Osteocyte (in vitro differentiated cells): ENCODE results near the gene LINC00237. TPM values are rescaled to one million over a fixed set of nuclear protein-coding genes. Genes with fewer than 3 reads are reported as not detected.

Source experiments
- DNase-seq: peaks from one replicate; pipeline ENCODE4 v3.0.0; 2021; ENCODE audit warnings: mixed read lengths; ENCODE audit not compliant: unreplicated experiment; ENCODE audit errors: extremely low spot score
- H3K27ac Mint-ChIP-seq: one replicate; pipeline ENCODE4 v1.8.0; 2021; ENCODE audit warnings: mild to moderate bottlenecking, mixed read lengths; ENCODE audit not compliant: unreplicated experiment
- H3K27me3 Mint-ChIP-seq: one replicate; pipeline ENCODE4 v1.8.0; 2021; ENCODE audit warnings: mixed read lengths; ENCODE audit not compliant: unreplicated experiment
- H3K36me3 Mint-ChIP-seq: one replicate; pipeline ENCODE4 v1.8.0; 2021; ENCODE audit warnings: mixed read lengths; ENCODE audit not compliant: unreplicated experiment
- H3K4me1 Mint-ChIP-seq: one replicate; pipeline ENCODE4 v1.8.0; 2021; ENCODE audit warnings: mixed read lengths; ENCODE audit not compliant: unreplicated experiment
- H3K4me3 Mint-ChIP-seq: one replicate; pipeline ENCODE4 v1.8.0; 2021; ENCODE audit warnings: mild to moderate bottlenecking, moderate library complexity, mixed read lengths; ENCODE audit not compliant: unreplicated experiment
- H3K9me3 Mint-ChIP-seq: one replicate; pipeline ENCODE4 v1.8.0; 2021; ENCODE audit warnings: mixed read lengths; ENCODE audit not compliant: unreplicated experiment
- CTCF ChIP-seq: fragments of 200-600 bp; sonication (generic); IDR thresholded peaks from 2 replicates; pipeline ENCODE4 v1.5.0; 2021; ENCODE audit warnings: antibody characterized with exemption, mild to moderate bottlenecking, moderate library complexity
- total RNA-seq: library from RNA; stranded (reverse); gene quantifications from 2 replicates; pipeline ENCODE4 v1.2.1, GENCODE V29; 2021

The LINC00237 gene
- total RNA-seq, 1 donor from 2014 or later: not detected

GRCh38 chr20:21125849-21126580 is 19.9 kb upstream of the LINC00237 start, which contains the start of gene KIZ:
KIZ (plus strand) TSS chr20:21126082; CDS start chr20:21126116, 34 bp downstream.
- peaks cover 16% of the 10 kb centered on the region for H3K4me1 Mint-ChIP-seq
- no peaks in the 10 kb centered on the region for H3K36me3 Mint-ChIP-seq
- DNase-seq: peak; percentile 99
- peaks cover 5% of the 10 kb centered on the region for H3K27me3 Mint-ChIP-seq
- peak; percentile 28 for TF ChIP-seq CTCF
- peak within 1 kb of the TSS; percentile 84 for H3K4me3 Mint-ChIP-seq
- no peaks in the 10 kb centered on the region for H3K9me3 Mint-ChIP-seq
- H3K27ac Mint-ChIP-seq: peak within 1 kb of the TSS; percentile 79

GRCh38 chr20:21125072-21125848 is 19.1 kb upstream of the LINC00237 start:
- peak; percentile 39 for TF ChIP-seq CTCF
- no peaks in the 10 kb centered on the region for H3K9me3 Mint-ChIP-seq
- peak overlapping the region; percentile 52 for H3K27ac Mint-ChIP-seq
- H3K4me3 Mint-ChIP-seq: peak overlapping the region; percentile 84
- no peaks in the 10 kb centered on the region for H3K36me3 Mint-ChIP-seq
- peaks cover 16% of the 10 kb centered on the region for H3K4me1 Mint-ChIP-seq
- no peak for DNase-seq
- peaks cover 9% of the 10 kb centered on the region for H3K27me3 Mint-ChIP-seq

- Mint-ChIP-seq H3K27ac (no peak overlapping the region), H3K4me3 (peak overlapping the region; percentile 35), H3K27me3 (peaks cover 9% of the 10 kb centered on the region), H3K4me1 (peaks cover 16% of the 10 kb centered on the region), H3K36me3 (no peaks in the 10 kb centered on the region), H3K9me3 (no peaks in the 10 kb centered on the region)
- TF ChIP-seq CTCF: no peak
- DNase-seq: no peak
Observed at GRCh38 chr20:21124190-21124589, 18.0 kb upstream of the LINC00237 start.

GRCh38 chr20:21118782-21119181 is 12.6 kb upstream of the LINC00237 start:
- no peaks in the 10 kb centered on the region for H3K4me1 Mint-ChIP-seq
- TF ChIP-seq CTCF: no peak
- no peak for DNase-seq
- no peak overlapping the region for H3K4me3 Mint-ChIP-seq
- H3K36me3 Mint-ChIP-seq: no peaks in the 10 kb centered on the region
- H3K27ac Mint-ChIP-seq: no peak overlapping the region
- no peaks in the 10 kb centered on the region for H3K9me3 Mint-ChIP-seq
- H3K27me3 Mint-ChIP-seq: peaks cover 41% of the 10 kb centered on the region

- no peaks in the 10 kb centered on the region for H3K36me3 Mint-ChIP-seq
- no peak overlapping the region for H3K27ac Mint-ChIP-seq
- no peaks in the 10 kb centered on the region for H3K4me1 Mint-ChIP-seq
- H3K27me3 Mint-ChIP-seq: peaks cover 46% of the 10 kb centered on the region
- DNase-seq: no peak
- H3K9me3 Mint-ChIP-seq: no peaks in the 10 kb centered on the region
- no peak overlapping the region for H3K4me3 Mint-ChIP-seq
- no peak for TF ChIP-seq CTCF
Observed at GRCh38 chr20:21118138-21118537, 12.0 kb upstream of the LINC00237 start.
